ENCODE measurements around the gene PAOX. TPM values are rescaled to one million over a fixed set of nuclear protein-coding genes. Genes with fewer than 3 reads are reported as not detected.

PAOX gene
- total RNA-seq (2022), result 6.7 and 7.3 TPM in 2 replicates
- Bru-seq, nascent RNA, result percentile 54 among the genes with signal in this experiment
- BruChase-seq, experiment 1, labeled RNA remaining after a 2-hour chase, result percentile 55 among the genes with signal in this experiment
- percentile 53 among the genes with signal in this experiment for BruChase-seq, experiment 2, labeled RNA remaining after a 6-hour chase
- long read RNA-seq, transcript PAOX-201 (7 exons, 1,858 nt), result major isoform, 7 of 15 reads
- long read RNA-seq, partial matches to known transcripts, result 2 of 15 reads
- long read RNA-seq, other reads (novel, unspliced or antisense), result 5 of 15 reads

DNA sequence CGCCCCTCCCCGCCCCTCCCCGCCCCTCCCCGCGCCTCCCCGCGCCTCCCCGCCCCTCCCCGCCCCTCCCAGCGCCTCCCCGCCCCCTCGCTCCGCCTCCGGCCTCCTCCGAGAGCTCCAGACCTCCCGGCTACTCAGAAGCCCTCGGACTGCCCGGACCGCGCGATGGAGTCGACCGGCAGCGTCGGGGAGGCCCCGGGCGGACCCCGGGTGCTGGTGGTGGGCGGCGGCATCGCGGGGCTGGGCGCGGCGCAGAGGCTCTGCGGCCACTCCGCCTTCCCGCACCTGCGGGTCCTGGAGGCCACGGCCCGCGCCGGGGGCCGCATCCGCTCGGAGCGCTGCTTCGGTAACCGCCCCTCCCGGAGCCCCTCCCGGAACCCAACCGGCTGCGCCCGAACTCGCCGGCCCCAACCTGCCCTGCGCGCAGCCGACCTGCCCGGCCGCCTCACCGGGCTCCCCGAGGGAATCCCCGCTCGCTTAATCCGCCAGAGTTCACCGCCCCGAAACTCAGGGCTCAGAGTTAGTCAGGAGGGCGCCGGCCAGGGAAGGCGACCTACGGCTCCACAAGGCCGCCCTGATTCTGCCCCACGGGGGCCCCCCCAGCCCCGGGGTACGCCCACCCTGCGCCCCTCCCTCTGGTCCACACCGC lies at the start of gene PAOX:
Gene PAOX, plus strand, starts transcription at position 111 of the 649 bp plus-strand sequence. Its CDS starts 55 bp downstream, at position 166.
- intact Hi-C loops (cut with micrococcal nuclease; ENCODE audit: unreplicated experiment), result loop anchor here (5.0 kb wide), 1 partner anchor 72 kb away; the partner anchor contains the start of genes TUBGCP2 and ZNF511
- H3K9me3 Mint-ChIP-seq (ENCODE audit: unreplicated experiment), result no peaks in the 10 kb centered on the region
- Histone ChIP-seq H3K27me3 (replicated peaks; ENCODE audit: control insufficient read depth, insufficient read depth, low read length) (no peaks in the 10 kb centered on the region), H3K4me3 (ENCODE audit: low read depth, low read length) (peak within 1 kb of the TSS; percentile 97), H3K9me3 (no peaks in the 10 kb centered on the region), H3K4me1 (peaks cover 9% of the 10 kb centered on the region), H3K36me3 (ENCODE audit: control insufficient read depth, insufficient read depth, low read length) (no peaks in the 10 kb centered on the region)
- no peaks in the 10 kb centered on the region for H3K27me3 Mint-ChIP-seq (ENCODE audit: insufficient read depth, unreplicated experiment)
- no peaks in the 10 kb centered on the region for H3K4me1 Mint-ChIP-seq (ENCODE audit: low read depth, unreplicated experiment)
- ChIA-PET CTCF (no interaction called here), POLR2A (interaction anchor here (0.5 to 1.4 kb wide), 4 partner anchors 15 to 55 kb away, joined by 3 to 9 read pairs (median 6); partner anchors contain the start of genes FUOM and MTG1)
- H3K27ac Mint-ChIP-seq (ENCODE audit: unreplicated experiment), result peak within 1 kb of the TSS; percentile 45
- DNase-seq, result peak; percentile 81 to 83
- H3K36me3 Mint-ChIP-seq (ENCODE audit: insufficient read depth, unreplicated experiment), result no peaks in the 10 kb centered on the region
- no peak for TF ChIP-seq CTCF (IDR thresholded peaks at IDR 0.05; ENCODE audit: insufficient read depth in 1 of 2, low read depth in 1 of 2, low read length in 1 of 2, severe bottlenecking in 1 of 2, unreplicated experiment in 1 of 2)
- peak within 1 kb of the TSS; percentile 81 for H3K4me3 Mint-ChIP-seq (ENCODE audit: unreplicated experiment)
- no TSS peak for BruUV-seq (replicated peaks)

- POLR2A ChIA-PET, result interaction anchor here (0.6 to 1.1 kb wide), 2 partner anchors 19 to 28 kb away, joined by 3 to 4 read pairs; partner anchors contain the start of gene FUOM
- H3K9me3 ChIP-seq, result peaks cover 5% of the 10 kb centered on the region; the same call in 1 of the 2 replicates
- CTCF ChIA-PET, result interaction anchor here (0.6 to 2.1 kb wide), 13 partner anchors 10 to 153 kb away, joined by 3 to 11 read pairs (median 3); partner anchors contain the start of genes FUOM and MTG1
- Mint-ChIP-seq H3K9me3 (ENCODE audit: unreplicated experiment) (no peaks in the 10 kb centered on the region), H3K27me3 (ENCODE audit: insufficient read depth, unreplicated experiment) (peaks cover 32% of the 10 kb centered on the region), H3K36me3 (ENCODE audit: insufficient read depth, unreplicated experiment) (peaks cover 6% of the 10 kb centered on the region), H3K27ac (ENCODE audit: unreplicated experiment) (no peak overlapping the region), H3K4me1 (ENCODE audit: low read depth, unreplicated experiment) (peaks cover 7% of the 10 kb centered on the region), H3K4me3 (ENCODE audit: unreplicated experiment) (peak overlapping the region; percentile 66)
- no TSS peak for BruUV-seq (replicated peaks)
- peak; percentile 88 to 93 for DNase-seq
- TF ChIP-seq CTCF (IDR thresholded peaks at IDR 0.05; ENCODE audit: insufficient read depth in 1 of 2, low read depth in 1 of 2, low read length in 1 of 2, severe bottlenecking in 1 of 2, unreplicated experiment in 1 of 2), result peak; percentile 98 to 99
- peak overlapping the region; percentile 11; the same call in 1 of the 2 replicates for H3K4me3 ChIP-seq (ENCODE audit: low read depth, low read length)
- H3K27me3 ChIP-seq (replicated peaks; ENCODE audit: control insufficient read depth, insufficient read depth, low read length), result 0 out of 2 replicates have a peak, but pooled peaks cover 3% of the 10 kb centered on the region
- no peaks in the 10 kb centered on the region for H3K36me3 ChIP-seq (ENCODE audit: control insufficient read depth, insufficient read depth, low read length)
- intact Hi-C loops (cut with micrococcal nuclease; ENCODE audit: unreplicated experiment), result loop anchor here (1.0 to 5.0 kb wide), 4 partner anchors 21 to 191 kb away; partner anchors contain the start of genes ECHS1 and MTG1
- H3K4me1 ChIP-seq, result peaks cover 12% of the 10 kb centered on the region
Measured at GRCh38 chr10:133329491-133330202, 49.4 kb upstream of the PAOX start.
